Thymus (tissue), 11 donors: ENCODE results near the gene ZNF547. TPM values are rescaled to one million over a fixed set of nuclear protein-coding genes. Genes with fewer than 3 reads are reported as not detected.
"Not testable (repeated sequence)": the region's sequence is repeated elsewhere in the genome, so short reads cannot be mapped to it uniquely, and the experiment has no call there.

Experiments used
- DNase-seq, 9 donors: peaks; one replicate each; pipeline ENCODE4 v3.0.0-alpha.2; 2013; ENCODE audit warnings: low spot score in 9 of 9, low read depth in 6 of 9, missing footprints in 1 of 9
- H3K27ac ChIP-seq, 2 donors: one replicate each; pipeline ENCODE4 v1.5.1; 2013; ENCODE audit warnings: control low read depth in 1 of 2, low read depth in 1 of 2, low read length in 1 of 2, mild to moderate bottlenecking in 1 of 2, moderate library complexity in 1 of 2
- H3K27me3 ChIP-seq, 2 donors: one replicate each; pipeline ENCODE4 v1.5.1; 2013; ENCODE audit warnings: low read length in 1 of 2; ENCODE audit not compliant: control insufficient read depth in 2 of 2, insufficient read depth in 1 of 2
- H3K36me3 ChIP-seq, 2 donors: one replicate each; pipeline ENCODE4 v1.5.1; 2013; ENCODE audit warnings: low read length in 1 of 2, mild to moderate bottlenecking in 1 of 2, moderate library complexity in 1 of 2; ENCODE audit not compliant: control insufficient read depth in 2 of 2, insufficient read depth in 2 of 2
- H3K4me1 ChIP-seq, 2 donors: one replicate each; pipeline ENCODE4 v1.5.1; 2013; ENCODE audit warnings: low read length in 2 of 2; ENCODE audit not compliant: control insufficient read depth in 2 of 2, insufficient read depth in 2 of 2
- H3K4me3 ChIP-seq, 2 donors: one replicate each; pipeline ENCODE4 v1.5.1; 2013; ENCODE audit warnings: low read length in 2 of 2, control low read depth in 1 of 2, mild to moderate bottlenecking in 1 of 2
- H3K9me3 ChIP-seq, 2 donors: one replicate each; pipeline ENCODE4 v1.5.1; 2013; ENCODE audit warnings: low read length in 1 of 2, mild to moderate bottlenecking in 1 of 2; ENCODE audit not compliant: control insufficient read depth in 2 of 2, insufficient read depth in 1 of 2
- WGBS: extraction: QIAGEN DNeasy Blood & Tissue Kit; methylation state at CpG from one replicate; pipeline ENCODE4 v1.1.7; 2013; 5-methylcytosine and 5-hydroxymethylcytosine counted together
- polyA plus RNA-seq: library from polyadenylated mRNA; stranded (reverse); fragments of 200-250 nt; gene quantifications from one replicate; pipeline ENCODE4 v1.2.3, GENCODE V29; 2013
- total RNA-seq: library from RNA; stranded (reverse); fragments of 120-200 nt; gene quantifications from one replicate; pipeline ENCODE4 v1.2.4, GENCODE V29; 2013
- donor health status: healthy.

Gene ZNF547
- total and polyA plus RNA-seq, 2 donors, result 4.3 to 7.2 TPM

GRCh38 chr19:57359300-57359699 lies 4.1 kb upstream of the ZNF547 start:
- peaks cover 0 to 4% of the 10 kb centered on the region in 2 donors for H3K9me3 ChIP-seq
- peaks cover 42 to 47% of the 10 kb centered on the region in 2 donors for H3K36me3 ChIP-seq
- H3K4me3 ChIP-seq, result no peak overlapping the region
- no peak overlapping the region for H3K27ac ChIP-seq
- no peak for DNase-seq
- no peaks in the 10 kb centered on the region for H3K27me3 ChIP-seq
- H3K4me1 ChIP-seq, result peaks cover 11% of the 10 kb centered on the region in 2 donors

GRCh38 chr19:57362419-57362818 lies 932 bp upstream of the ZNF547 start:
- no peak for DNase-seq
- no peaks in the 10 kb centered on the region for H3K9me3 ChIP-seq
- peaks cover 15 to 17% of the 10 kb centered on the region in 2 donors for H3K36me3 ChIP-seq
- peak overlapping the region in 1 of 2 donors; percentile 91 for H3K27ac ChIP-seq
- peaks cover 11% of the 10 kb centered on the region in 2 donors for H3K4me1 ChIP-seq
- H3K4me3 ChIP-seq, result peak overlapping the region in 1 of 2 donors; percentile 70
- no peaks in the 10 kb centered on the region for H3K27me3 ChIP-seq
- 95% methylated on average over 2 of the region's 2 CpGs for WGBS

GRCh38 chr19:57363688-57364181 lies 384 bp downstream of the ZNF547 start:
- no peak for DNase-seq
- peak overlapping the region; percentile 91 for H3K27ac ChIP-seq
- no peaks in the 10 kb centered on the region for H3K9me3 ChIP-seq
- peaks cover 4 to 11% of the 10 kb centered on the region in 2 donors for H3K36me3 ChIP-seq
- 1% methylated on average over 18 of the region's 18 CpGs for WGBS
- peak overlapping the region; percentile 67 to 70 for H3K4me3 ChIP-seq
- peaks cover 11% of the 10 kb centered on the region in 2 donors for H3K4me1 ChIP-seq
- H3K27me3 ChIP-seq, result no peaks in the 10 kb centered on the region

- Histone ChIP-seq H3K27ac (no peak overlapping the region), H3K36me3 (peaks cover 1 to 6% of the 10 kb centered on the region in 2 donors), H3K4me3 (no peak overlapping the region), H3K9me3 (no peaks in the 10 kb centered on the region), H3K27me3 (no peaks in the 10 kb centered on the region), H3K4me1 (peaks cover 11% of the 10 kb centered on the region in 2 donors)
- DNase-seq, result no peak
- WGBS, result 98% methylated on average over 2 of the region's 2 CpGs
Measured at GRCh38 chr19:57366776-57367175, 3.4 kb downstream of the ZNF547 start.

- 99% methylated on average over 6 of the region's 6 CpGs for WGBS
- H3K36me3 ChIP-seq, result peaks cover 23 to 52% of the 10 kb centered on the region in 2 donors
Measured at GRCh38 chr19:57374179-57374578, 10.8 kb downstream of the ZNF547 start.

GRCh38 chr19:57374647-57375046 lies 11.3 kb downstream of the ZNF547 start:
- whole genome bisulfite sequencing, result 97% methylated on average over 2 of the region's 2 CpGs
- peaks cover 20 to 23% of the 10 kb centered on the region in 2 donors for H3K9me3 ChIP-seq

More at GRCh38 chr19:57374179-57374578, 10.8 kb downstream of the ZNF547 start:
- H3K27me3 ChIP-seq, result no peaks in the 10 kb centered on the region
- no peak overlapping the region for H3K4me3 ChIP-seq
- no peak for DNase-seq
- no peak overlapping the region for H3K27ac ChIP-seq
- H3K4me1 ChIP-seq, result no peaks in the 10 kb centered on the region
- H3K9me3 ChIP-seq, result peaks cover 20 to 23% of the 10 kb centered on the region in 2 donors

GRCh38 chr19:57376151-57376550 lies 12.8 kb downstream of the ZNF547 start:
- no peak for DNase-seq
- H3K36me3 ChIP-seq, result peaks cover 23 to 52% of the 10 kb centered on the region in 2 donors
- no peak overlapping the region for H3K27ac ChIP-seq
- no peaks in the 10 kb centered on the region for H3K27me3 ChIP-seq
- WGBS, result 97% methylated on average over 6 of the region's 6 CpGs
- peaks cover 20 to 23% of the 10 kb centered on the region in 2 donors for H3K9me3 ChIP-seq
- H3K4me1 ChIP-seq, result no peaks in the 10 kb centered on the region
- no peak overlapping the region for H3K4me3 ChIP-seq

More at GRCh38 chr19:57374647-57375046, 11.3 kb downstream of the ZNF547 start:
- not testable (repeated sequence) for H3K27me3 ChIP-seq, H3K27ac ChIP-seq, DNase-seq, H3K4me1 ChIP-seq, H3K4me3 ChIP-seq
- H3K36me3 ChIP-seq, result peaks cover 23 to 52% of the 10 kb centered on the region in 2 donors

GRCh38 chr19:57377498-57378146 lies 14.3 kb downstream of the ZNF547 start:
- no peaks in the 10 kb centered on the region for H3K4me1 ChIP-seq
- no peaks in the 10 kb centered on the region for H3K27me3 ChIP-seq
- H3K4me3 ChIP-seq, result no peak overlapping the region
- 97% methylated on average over 3 of the region's 3 CpGs for WGBS
- peaks cover 13 to 42% of the 10 kb centered on the region in 2 donors for H3K36me3 ChIP-seq
- no peak overlapping the region for H3K27ac ChIP-seq
- H3K9me3 ChIP-seq, result peaks cover 20 to 23% of the 10 kb centered on the region in 2 donors
- no peak for DNase-seq

- no peak overlapping the region for H3K4me3 ChIP-seq
- no peaks in the 10 kb centered on the region for H3K27me3 ChIP-seq
- peaks cover 8 to 15% of the 10 kb centered on the region in 2 donors for H3K9me3 ChIP-seq
- no peak overlapping the region for H3K27ac ChIP-seq
- H3K4me1 ChIP-seq, result no peaks in the 10 kb centered on the region
- DNase-seq, result no peak
- H3K36me3 ChIP-seq, result peaks cover 5 to 17% of the 10 kb centered on the region in 2 donors
Measured at GRCh38 chr19:57380923-57381322, 17.6 kb downstream of the ZNF547 start.
